Measurements from ENCODE around the gene PCK1. TPM values are rescaled to one million over a fixed set of nuclear protein-coding genes. Genes with fewer than 3 reads are reported as not detected.

The PCK1 gene
- total RNA-seq, 1 donor from 2014 or later: under 0.01 TPM

DNA sequence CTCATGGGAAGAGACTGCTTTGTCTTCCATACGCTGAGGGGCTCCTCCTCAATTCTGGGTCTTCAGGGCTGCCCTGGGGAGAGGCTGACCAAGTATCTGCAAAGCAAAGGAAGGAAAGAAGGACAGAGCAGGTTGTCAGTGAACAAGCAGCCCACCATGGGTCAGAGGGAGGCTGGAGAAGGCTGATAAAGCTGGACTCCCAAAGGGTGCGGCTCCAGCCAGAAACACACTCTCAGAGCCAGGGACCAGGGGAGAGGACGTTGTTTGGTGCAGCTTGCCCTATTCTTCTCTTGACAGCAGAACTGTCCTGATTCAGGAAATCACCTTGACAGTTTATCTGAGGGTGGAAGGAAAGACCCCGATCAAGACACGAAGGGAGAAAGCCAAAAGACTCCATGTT lies 25.6 kb upstream of the PCK1 start:
- no peak for FAIRE-seq
- DNase-seq (ENCODE audit: low spot score in 2 of 2): no peak

DNA sequence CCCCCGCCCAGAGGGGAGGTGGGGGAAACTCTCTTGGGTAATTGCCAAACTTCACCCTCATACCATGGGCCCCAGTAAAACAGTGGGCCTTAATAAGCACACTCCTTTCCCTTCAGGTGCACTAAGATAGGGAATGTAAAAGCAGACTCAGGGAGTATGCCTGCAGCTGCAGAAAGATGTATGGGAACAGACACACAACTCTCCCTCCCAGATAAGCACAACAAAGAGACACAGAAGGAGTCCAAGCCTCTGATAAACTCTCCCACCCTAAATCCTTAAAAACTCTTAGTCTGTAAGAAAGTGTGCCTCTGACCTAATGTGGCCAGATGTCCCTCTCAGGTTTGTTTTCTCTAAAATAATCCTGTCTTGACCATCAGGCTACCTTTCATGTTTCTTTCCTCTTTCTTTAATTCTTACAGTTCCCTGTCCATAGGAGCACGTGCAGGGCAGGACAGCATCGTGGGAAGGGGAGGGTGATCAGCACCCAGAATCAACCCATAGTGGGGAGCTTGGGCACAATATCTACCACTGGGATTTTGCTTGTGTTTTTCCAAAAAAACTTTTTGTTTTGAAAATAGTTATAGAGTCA lies 24.7 kb upstream of the PCK1 start:
- FAIRE-seq (no peak), DNase-seq (ENCODE audit: low spot score in 2 of 2) (no peak)

DNA sequence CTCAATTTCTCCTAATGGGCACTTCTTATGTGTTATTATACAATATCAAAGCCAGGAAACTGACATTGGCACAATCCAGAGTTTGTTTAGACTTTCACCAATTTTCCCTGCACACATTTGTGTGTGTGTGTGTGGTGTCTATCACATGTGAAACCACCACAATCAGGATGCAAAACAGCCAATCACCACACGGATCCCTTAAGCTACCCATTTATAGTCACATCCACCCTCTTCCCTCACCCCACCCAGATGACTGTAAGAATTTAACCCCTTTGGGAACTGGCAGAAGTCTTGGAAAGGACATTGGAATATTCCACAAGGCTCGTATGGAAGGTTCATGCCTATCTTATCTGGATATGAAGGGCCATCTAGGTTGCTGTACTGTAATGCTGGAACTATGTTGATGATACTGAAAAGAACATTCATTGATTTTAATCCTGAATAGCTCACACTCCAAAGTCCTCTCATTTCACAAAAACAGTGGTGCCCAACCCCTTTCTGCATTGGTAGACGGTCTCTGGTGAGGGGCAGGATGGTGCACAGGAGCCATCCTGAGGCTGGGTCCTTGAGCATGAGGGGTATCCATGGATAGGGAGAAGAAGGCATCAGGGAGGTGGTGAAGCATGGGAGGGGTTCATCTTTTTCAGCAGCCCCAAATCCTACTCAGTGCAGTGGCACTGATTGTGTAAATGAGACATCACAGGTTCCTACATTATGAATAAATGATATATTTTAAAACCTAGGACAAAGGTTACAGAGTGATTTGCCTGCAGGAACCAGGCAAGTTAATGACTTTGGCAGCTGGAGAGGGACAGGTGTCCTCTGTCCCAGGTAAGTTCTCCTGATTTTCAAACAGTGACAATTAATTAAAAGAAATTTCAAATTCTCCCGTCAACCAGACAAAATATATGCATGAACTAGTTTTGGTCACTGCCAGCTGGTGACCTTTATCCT lies 23.9 kb upstream of the PCK1 start:
- FAIRE-seq (no peak), DNase-seq (ENCODE audit: low spot score in 2 of 2) (no peak)

DNA sequence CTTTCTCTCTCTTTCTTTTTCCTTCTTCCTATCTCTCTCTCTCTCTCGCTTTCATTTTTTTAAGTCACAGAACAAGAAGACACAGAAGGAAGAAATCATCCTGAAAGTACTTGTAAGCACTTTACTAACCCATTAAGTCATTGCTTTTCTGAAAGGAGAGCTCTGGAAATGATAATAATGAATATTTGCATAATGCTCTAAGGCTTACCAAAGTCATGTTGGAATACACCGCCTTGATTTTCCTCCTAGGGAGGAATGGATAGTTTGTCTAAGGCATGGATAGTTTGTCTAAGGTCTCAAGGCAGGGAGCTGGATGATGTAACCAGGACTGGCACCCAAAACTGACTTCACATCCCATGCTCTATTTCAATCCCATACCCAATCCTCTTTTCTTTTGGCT lies 23.1 kb upstream of the PCK1 start:
- FAIRE-seq: no peak
- no peak for DNase-seq (ENCODE audit: low spot score in 2 of 2)

DNA sequence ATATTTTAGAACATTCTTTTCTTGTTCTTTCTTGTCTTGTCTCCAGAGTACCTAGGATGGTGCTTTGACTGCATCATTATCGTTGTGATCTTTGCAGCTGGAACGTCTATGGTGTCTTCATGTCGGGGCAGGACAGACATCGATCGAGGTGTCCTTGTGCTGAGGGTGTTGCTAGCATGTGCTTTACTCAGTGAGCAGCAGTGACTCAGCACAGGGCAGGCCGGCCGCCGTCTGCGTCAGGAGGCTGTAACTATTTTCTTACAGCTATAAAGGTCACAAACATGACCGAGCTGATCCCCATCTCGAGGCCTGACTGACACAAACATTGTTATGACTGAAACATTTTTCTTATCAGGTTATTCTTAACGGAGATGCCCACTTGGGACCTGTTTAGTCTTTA lies 21.0 kb upstream of the PCK1 start:
- FAIRE-seq (no peak), DNase-seq (ENCODE audit: low spot score in 2 of 2) (no peak)

DNA sequence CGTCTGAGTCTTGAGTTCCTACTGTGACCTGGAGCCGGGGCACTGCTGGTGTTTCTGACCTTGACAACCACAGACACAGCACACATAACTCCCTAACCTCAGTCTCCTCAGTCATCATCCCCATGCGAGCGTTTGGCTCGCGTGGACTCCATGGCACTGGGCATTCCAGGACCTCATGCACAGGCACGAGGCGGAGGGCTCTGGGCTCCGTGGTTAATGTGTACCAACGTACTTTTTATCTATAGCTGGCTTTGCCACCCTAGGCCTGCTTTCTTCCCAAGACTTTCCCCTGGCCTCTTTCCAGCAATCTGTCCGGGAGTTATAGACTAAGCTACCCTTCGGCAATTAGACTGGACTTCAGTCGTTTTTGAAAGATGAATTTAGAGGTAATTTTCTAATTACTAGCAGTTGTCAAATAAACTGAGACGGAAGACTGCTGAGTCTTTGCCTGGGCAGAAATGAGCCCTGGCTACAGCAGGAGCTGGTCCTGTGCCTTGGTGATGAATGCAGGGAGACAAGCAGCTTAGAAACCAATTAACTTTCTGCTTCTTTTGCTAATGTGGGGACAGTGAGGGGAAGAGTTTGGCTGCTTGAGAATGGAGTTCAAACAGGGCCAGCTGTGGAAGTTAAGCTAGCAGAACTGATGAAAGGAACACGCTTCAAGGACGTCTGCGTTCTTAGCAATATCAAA lies 19.9 kb upstream of the PCK1 start:
- FAIRE-seq: no peak
- DNase-seq (ENCODE audit: low spot score in 2 of 2): no peak

DNA sequence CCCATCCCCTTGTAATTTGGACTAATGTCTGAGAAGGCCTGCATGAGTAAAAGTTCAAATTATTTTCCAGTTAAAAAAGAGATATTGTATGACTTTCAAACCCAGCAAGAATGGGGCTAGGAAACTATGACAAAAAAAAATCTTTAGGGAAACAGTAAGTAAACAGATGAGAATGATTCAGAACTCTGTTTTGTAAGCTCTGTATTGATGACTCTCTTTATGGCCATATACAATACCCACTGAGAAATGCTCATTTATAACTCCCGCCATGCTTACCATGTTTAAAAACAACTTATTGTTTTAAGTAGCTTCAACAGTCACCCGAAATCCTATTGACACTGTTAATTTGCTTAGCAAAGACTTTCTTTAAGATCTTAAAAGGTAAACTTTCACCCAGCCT lies 17.2 kb upstream of the PCK1 start:
- no peak for FAIRE-seq
- DNase-seq (ENCODE audit: low spot score in 2 of 2): no peak

DNA sequence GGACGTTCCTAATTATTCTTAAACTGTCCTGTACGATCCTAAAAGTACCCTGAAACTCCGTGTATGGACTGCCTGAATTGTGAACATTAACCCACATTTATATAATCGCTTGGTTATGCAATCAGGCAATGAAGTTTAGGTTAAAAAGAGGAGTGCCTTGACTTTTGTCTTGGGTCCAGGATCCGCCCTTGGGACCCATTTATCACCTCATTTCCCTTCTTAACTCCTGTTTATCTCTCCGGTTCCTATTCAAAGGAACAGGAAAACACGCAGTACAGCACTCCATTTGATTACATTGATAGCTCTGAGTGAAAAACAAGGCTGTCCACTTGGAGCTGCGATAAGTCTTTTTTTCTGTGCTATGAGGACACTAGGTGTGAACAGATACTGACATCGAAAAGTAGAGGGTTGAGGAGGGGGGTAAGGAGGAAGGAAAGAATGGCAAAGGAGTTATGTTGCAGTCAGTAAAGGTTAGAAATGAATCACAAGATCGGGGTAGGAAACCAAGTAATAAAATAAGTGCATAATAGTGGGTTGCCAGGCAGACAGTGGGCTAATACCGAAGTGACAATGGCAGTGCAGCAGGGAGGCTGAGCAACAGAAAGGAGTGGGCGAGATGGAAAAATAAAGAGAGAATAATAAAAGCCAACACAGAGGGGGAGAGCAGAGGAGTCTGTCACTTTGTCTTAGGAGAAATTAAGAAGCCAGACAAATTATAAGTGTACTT lies 15.9 kb upstream of the PCK1 start:
- DNase-seq (ENCODE audit: low spot score in 2 of 2) (no peak), FAIRE-seq (no peak)

DNA sequence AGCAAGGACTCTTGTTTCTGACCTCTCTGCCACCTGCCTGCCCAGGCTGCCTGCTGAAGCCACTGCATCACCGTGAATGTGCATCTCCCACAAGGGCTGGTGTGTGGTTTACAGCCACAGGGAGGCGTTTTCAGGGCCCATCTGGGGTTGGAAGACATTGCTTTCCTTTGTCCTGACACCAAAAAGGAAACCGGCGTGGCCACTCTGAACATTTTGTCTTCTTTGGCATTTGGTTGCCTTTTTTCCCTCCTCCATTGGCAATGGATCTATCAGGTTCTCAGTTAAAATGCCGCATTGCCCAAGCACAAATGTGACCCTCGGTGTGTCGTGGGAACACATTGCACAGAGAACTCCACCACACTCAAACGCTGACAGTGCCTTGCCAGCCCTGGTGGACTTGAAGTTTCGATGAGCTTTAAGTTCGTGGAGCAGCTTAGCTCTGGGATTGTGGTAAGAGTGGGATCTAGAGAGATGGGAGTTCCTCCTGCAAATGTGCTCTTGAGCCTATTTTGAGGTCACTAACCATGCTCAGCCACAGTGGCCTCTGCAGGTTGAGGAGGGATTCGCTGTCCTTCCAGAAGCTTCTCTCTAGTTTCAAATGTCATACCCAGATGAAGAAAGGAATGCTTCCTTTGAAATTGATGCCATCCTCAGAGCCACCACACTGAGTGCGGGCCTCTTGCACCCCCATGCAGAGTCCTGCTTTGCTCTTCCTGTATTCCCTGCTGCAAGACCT lies 14.8 kb upstream of the PCK1 start:
- no peak for DNase-seq (ENCODE audit: low spot score in 2 of 2)

DNA sequence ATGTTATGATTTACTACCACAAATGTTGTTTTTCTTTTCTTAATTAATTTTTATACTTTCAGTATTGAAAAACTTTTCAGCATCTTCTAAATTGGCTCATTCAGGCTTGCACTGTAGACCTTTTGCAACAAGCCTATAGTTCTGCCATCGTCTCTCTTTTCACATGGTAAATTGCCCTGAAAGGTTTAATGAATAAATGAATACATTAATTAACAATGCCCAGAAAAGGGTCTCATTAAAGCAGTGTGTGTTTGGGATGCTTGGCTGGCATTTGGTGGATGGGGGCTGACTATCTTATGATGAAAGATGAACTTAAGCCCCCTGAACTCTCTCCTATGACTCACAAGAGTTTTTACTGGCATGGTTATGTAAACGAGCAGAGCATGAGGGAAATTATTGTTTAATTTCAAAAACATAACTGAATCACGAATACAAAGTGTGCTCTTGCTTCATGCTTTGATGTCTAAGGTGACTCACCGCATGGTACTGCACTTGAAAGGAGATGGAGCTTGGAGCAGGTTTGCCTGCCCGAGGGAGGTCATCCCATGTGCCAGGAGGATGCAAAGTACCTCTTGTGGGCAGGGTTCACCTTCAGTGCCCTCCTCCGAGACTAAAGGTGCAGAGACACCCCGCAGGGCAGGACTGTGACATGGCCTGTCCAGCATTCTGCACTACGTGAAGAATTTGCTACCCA lies 13.8 kb upstream of the PCK1 start:
- FAIRE-seq (no peak), DNase-seq (ENCODE audit: low spot score in 2 of 2) (no peak)

More for the DNA sequence above, 14.8 kb upstream of the PCK1 start:
- FAIRE-seq: no peak

DNA sequence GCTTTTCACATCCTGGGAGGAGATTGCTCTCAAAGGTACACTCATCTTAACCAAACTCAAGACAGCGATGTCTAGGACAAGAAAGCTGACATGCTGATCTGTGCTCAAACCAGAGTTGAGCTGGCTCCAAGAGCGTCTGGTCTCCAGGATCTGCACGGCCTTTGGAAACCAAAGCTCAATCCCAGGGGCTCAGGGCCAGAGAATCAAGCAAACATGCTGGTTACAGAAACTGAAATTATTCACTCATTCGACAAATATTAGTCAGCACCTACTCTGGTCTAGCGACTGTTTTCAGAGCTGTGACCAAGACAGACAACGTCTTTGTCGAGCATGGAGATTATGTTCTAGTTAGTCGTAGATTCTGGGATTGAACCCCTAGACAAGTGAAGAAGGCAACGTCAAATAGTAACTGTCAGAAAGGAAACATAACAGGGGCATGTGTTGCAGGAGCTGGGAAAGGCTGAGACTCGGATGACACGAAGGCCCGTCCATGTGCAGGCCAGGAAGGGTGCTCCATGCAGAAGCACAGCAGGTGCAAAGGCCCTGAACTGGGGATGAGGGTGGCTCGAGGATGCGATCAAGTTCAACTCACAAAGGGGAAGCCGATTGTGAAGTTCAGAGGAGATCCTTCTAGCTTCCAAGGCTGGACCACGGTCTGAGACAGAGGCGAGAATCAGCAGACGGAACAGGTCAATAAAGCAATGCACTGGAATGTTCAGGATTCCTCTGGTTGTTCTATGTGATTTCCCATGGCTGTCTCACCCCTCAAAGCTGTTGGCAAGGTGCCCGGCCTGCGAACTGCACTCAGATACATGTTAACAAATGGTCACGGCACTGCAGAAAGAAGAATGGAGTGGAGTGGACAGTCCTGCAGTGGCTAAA lies 12.5 kb upstream of the PCK1 start:
- no peak for DNase-seq (ENCODE audit: low spot score in 2 of 2)
- no peak for FAIRE-seq

DNA sequence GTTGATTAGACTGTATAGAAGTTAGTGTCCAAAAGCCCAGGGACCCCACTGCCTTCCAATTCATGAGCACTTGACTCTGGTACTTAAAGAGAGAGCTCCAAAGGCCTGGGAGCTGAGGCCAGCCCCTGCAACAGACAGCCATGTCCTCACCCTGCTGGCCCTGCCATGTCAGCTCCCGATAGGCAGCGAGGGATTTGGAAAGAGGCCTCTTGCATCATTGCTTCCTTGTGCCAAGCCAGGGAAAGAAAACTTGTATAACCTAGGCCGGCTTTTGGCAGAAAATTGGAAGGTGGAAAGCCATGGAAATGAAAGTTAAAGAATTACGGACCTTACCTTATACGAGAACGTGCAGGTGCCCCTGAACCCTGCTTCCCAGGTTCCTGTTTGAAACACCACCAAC lies 8.4 kb upstream of the PCK1 start:
- DNase-seq (ENCODE audit: low spot score in 2 of 2) (no peak), FAIRE-seq (no peak)

DNA sequence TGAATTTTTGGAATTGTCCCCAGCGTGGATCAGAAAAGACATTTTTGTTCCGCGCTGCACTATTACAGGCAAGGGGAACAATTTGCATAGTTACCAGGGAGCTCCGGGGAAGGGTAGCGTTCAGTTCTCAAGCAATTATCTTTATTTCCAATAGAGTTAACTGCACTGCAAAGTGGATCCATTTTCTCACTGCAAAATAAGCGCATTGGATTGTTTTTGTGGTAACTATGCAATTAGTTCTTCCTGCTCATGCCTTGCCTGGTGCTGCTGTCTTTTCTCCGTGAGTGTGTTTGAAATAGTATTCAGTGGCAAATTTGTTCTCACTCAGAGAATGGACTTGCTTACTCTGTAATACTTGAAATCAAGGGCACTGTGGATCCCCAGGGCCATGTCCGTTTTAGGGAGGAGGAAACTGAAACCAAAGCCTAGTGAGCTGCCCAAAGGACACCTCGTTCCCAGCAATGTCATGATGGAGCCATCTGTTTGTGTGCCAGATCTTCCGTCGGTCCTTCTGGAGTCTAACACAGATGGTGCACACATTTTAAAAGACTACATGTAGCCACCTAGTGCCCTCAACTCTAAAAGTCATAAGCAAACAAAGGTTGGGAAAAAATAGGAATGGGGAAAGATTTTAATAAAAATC lies 7.4 kb upstream of the PCK1 start:
- DNase-seq (ENCODE audit: low spot score in 2 of 2) (no peak), FAIRE-seq (no peak)

DNA sequence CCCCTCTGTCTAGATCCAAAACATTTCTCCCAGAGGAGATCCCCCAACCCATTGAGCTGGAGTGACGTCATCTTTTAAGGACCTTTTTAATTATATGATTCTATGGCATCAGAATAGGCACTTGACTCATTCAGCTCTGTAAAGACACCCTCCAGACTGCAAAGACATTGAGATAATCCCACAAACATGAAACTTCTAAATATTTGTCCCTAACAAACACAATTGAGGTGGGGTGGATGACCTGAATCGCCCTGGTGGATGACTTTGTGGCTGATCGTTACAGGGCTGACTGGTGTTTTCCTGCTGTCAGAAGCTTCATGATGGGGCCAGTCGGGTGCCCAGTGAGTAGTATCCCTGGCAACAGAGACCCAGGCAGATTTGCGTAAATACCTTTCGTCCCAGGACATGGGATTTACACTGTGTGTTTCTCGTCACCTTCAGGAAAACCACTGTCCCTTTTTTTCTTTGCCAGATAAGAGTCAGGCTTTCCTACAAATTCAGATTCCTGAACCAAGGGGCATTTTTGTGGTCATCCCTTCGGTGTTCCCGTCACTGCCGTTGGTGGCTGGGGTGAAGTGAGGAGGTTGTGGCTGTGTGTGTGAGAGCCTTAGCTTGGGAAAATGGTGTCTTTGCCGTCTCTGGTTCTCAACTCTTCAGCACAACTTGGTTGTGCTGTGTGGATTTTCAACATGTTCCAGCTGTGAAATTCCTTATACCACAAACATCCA lies 5.3 kb upstream of the PCK1 start:
- no peak for FAIRE-seq
- DNase-seq (ENCODE audit: low spot score in 2 of 2): no peak

DNA sequence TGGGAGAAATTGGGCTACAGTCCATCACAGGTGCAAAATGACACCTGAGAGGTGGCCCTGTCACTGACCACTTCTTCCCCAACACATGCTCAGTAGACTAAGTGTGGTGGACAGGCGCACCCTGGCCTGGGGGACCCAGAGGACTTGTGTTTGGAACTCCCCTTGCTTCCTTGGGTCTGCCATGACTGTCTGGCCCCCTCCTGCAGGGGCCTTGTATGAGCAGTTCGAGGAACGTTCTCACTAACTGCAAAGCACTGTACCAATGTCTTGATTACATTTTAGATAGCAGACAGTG lies 4.0 kb upstream of the PCK1 start:
- DNase-seq (ENCODE audit: low spot score in 2 of 2) (no peak), FAIRE-seq (no peak)

DNA sequence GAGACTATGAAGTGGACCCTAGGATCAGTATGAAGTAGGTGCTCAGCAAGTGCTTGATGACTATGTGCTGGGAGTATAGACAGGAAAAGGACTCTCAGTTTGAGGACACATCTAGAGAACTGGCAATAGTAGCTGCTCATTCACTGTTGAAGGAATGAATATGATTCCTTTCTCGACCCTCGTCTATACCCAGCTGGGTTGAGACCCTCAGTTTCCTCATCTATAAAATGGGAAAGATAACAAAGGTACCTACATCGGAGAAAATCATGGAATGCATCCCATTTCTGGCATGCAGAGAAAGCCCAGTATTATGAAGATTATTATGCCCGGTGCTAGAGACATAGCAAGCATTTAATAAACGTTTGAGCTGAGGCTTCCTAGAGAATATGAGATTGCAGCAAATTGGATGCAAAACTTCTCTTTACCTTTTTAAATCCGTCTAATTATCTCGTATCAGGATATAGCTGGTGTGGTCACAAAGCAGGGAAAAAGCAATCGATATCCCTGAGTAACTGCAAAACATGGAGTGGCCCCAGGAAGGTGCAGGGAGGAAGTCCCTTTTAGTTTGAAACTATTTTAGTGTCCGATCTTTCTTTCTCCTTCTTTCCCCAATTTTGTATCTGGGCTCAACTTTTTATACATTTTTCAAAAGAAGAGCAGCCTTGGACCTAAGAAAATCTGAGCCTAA lies 2.8 kb upstream of the PCK1 start:
- DNase-seq (ENCODE audit: low spot score in 2 of 2): no peak
- no peak for FAIRE-seq

Data from frontal cortex (tissue), 4 donors.